GM19239 (cell line): ENCODE measurements around the gene SUCLG2.
A peak's percentile ranks its signal among the peaks of the same experiment; 100 is the strongest.

Source experiments
- DNase-seq: peaks from one replicate; pipeline ENCODE4 v3.0.0; 2011; ENCODE audit warnings: low spot score; ENCODE audit not compliant: insufficient read length
- FAIRE-seq: peaks from 2 replicates; lab custom pipeline; 2011; peaks lifted over from hg19 to GRCh38; lab: Jason Lieb, UNC

SUCLG2 gene

GRCh38 chr3:67474311-67474710 lies 180.1 kb downstream of the SUCLG2 start:
- no peak for FAIRE-seq
- no peak for DNase-seq

DNA sequence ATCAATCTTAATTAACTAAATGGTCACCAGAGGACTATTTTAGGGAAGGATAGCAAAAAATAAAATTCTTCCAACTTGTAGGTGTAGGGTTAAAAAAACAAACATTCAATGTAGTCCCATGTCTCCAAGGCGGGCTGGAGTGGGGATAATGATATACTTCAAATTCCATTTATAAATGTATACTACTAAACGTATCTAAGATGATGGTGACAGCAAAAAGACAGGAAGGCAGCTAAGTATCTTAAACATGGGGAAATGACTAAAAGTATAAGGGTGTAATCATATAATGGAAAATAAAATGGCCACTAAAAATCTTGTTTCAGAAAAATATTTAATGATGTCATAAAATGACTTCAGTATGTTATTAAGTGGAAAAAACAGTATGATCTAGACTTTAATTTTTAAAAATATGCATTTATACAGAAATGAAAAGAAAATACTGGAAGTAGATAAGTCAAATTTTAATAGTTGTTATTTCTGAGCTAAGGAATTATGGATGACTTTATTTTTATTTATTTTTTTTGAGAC lies 181.7 kb downstream of the SUCLG2 start:
- DNase-seq, result no peak
- FAIRE-seq, result no peak

- no peak for DNase-seq
- FAIRE-seq, result no peak
Measured at GRCh38 chr3:67470207-67470606, 184.2 kb downstream of the SUCLG2 start.

GRCh38 chr3:67468511-67468910 lies 185.9 kb downstream of the SUCLG2 start:
- no peak for DNase-seq
- FAIRE-seq, result no peak

DNA sequence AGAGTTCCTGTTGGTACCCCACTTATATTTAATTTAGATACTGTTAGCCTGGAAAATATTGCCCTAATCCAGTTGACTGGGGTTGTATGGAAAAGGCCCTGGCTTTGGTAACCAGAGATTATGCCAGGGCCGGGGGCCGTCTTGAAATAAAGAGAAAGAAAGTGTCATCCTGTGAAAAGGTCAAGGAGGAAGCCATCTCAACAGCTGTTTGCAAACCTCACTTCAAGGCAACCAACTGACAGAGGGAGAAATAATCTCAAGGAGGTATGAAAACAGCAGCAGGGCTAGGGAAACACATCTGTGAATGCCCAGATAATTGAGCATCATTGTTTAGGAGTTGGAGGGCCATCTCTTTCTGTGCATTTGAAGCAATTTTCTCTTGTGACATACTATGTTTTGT lies 190.8 kb downstream of the SUCLG2 start:
- no peak for DNase-seq
- FAIRE-seq, result no peak

GRCh38 chr3:67462187-67462586 lies 192.2 kb downstream of the SUCLG2 start:
- FAIRE-seq, result no peak
- DNase-seq, result no peak

DNA sequence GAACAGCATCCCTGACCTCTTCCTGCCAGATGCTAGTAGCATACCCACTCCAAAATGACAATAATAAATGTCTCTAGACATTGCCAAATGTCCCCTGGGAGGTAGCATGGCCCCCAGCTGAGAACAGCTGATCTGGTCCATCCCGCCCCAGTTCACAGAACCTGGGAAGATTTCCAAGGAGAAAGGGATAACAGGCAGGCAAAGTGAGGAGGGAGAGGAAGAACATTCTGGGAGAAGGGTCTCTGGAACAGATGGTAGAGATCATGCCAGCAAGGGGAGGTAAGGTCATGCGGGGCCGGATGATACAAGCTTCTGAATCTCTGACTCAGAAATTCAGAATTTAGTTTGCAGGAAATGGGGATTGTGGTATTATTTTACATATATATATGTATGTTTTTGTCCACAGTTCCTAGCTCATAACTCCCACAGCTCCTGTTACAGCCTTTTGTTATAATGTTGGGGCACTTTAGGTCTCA lies 192.7 kb downstream of the SUCLG2 start:
- DNase-seq, result no peak

DNA sequence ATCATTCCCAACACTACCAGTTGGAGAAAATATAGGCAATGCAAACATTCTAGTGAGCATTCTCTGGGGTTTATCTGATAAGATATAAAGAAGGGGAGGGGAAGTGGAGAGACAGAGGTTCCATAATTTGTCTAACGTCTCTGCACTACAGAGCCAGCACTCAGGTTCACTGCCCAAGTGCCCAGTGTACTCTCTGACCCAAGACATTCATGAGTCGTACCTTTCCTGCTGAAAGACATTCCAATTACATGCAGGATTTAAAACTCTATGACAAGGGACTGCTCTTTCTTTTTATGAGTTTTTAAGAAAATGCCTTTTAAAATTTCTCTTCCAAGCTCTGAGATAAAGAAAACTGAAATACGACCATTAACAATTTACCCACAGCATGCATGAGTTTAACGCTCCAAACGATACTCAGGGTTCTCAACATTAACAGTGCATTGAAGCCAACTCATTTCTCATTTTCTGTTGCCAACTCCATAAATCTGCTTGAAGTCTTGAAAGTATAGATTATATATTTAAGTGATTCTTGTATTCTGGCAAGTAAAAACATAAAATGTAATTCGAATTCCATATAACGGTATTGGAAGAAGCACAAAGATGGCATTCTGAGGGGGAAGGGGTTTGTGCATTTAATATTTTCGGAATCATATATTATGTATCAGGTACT lies 193.4 kb downstream of the SUCLG2 start:
- no peak for DNase-seq
- peak; percentile 39 for FAIRE-seq

More for the DNA sequence above, 192.7 kb downstream of the SUCLG2 start:
- no peak for FAIRE-seq

- DNase-seq, result no peak
Measured at GRCh38 chr3:67459796-67460195, 194.6 kb downstream of the SUCLG2 start.

DNA sequence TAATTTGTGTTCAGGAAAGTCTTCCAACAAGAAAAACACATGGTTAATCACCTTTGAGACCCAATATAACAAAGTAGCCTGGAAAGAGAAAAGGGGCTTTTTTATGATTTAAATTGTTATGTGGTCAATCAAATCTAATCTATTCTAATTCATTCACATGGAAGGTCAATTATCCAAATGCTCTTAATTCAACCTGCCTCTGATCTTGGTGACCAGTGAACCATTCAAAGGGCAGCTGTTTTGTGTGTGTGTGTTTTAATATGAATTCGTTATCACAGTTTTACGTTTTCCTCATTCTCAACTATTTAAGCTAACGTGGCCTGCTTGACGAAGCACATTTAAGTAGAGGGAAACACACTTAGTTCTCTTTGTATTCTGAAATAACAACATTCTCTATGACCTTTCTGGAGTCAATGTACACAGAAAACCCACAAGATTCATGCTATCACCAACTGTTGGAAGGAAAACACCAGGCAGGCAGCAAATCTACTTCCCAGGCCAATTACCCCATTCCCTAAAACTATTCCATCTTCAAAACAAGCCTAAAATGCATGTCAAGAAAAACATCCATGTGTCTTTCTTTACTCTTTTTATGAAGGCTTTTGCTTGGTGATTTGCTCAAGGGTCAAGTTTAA lies 195.4 kb downstream of the SUCLG2 start:
- FAIRE-seq (no peak), DNase-seq (no peak)

More at GRCh38 chr3:67459796-67460195, 194.6 kb downstream of the SUCLG2 start:
- FAIRE-seq, result no peak

DNA sequence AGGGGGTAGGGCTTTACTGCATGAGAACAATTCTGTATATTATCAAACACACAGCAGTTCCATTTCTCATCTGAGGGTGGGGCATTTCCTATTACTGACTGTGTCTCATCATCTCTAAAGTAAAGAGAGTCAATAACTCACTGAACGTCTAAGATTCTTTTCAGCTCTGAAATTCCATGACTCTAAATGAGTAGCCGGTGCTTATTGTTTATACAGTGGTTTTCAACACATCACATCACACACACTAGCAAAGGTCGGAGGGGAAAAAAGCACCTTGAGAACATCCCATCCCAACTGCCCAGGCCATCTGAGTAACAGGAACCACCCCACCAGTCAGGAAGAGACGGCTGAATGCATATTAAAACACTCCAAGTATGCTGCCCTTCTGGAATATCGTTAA lies 196.0 kb downstream of the SUCLG2 start:
- FAIRE-seq, result no peak
- no peak for DNase-seq

- DNase-seq (no peak), FAIRE-seq (no peak)
Measured at GRCh38 chr3:67453628-67454027, 200.8 kb downstream of the SUCLG2 start.

DNA sequence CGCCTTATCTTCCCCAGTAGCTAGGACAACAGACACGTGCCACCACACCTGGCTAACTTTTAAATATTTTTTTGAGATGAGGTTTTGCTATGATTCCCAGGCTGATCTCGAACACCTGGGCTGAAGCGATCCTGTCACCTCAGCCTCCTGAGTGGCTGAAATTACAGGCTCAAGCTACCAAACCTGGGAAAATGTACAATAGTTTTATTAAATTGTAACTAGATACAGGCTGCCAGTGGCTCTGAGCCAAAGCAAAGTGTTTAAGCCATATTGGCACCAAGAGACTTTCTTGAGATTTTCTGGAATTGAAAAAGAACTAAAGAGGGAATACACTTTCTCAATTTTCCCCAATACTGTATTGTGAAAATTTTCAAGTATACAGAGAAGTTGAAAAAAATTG lies 204.3 kb downstream of the SUCLG2 start:
- DNase-seq (no peak), FAIRE-seq (no peak)

DNA sequence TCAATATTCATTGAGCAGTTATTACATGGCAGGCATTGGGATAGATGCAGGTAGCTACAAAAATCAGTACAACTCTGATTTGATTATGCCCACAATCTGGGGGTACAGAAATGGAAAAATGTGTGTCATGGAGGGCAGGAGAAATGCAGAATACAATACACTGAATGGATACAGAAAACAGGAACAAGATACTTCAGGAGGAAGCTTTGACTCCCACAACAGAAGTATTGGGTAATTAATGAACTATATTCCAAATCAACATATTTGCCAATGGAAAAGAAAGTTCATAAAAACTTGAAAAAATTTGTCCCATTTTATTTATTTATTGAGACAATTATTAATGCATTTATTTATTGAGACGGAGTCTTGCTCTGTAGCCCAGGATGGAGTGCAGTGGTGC lies 207.0 kb downstream of the SUCLG2 start:
- FAIRE-seq (no peak), DNase-seq (no peak)

DNA sequence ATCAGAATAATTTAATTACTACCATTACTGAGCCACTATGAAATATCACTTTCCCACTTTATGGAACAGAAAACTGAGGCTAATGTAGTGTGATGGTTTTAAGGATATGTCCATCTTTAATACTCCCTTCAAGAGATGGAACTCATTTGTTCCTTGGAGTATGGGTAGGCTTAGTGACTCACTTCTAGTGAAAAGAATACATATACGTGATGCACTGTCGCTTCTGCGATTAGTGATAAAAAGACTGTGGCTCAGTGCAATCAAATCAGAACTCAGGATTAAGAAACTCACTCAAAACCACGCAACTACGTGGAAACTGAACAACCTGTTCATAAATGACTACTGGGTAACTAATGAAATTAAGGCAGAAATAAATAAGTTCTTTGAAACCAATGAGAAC lies 216.6 kb downstream of the SUCLG2 start:
- DNase-seq (no peak), FAIRE-seq (no peak)

GRCh38 chr3:67437090-67437489 lies 217.3 kb downstream of the SUCLG2 start:
- DNase-seq (no peak), FAIRE-seq (no peak)

DNA sequence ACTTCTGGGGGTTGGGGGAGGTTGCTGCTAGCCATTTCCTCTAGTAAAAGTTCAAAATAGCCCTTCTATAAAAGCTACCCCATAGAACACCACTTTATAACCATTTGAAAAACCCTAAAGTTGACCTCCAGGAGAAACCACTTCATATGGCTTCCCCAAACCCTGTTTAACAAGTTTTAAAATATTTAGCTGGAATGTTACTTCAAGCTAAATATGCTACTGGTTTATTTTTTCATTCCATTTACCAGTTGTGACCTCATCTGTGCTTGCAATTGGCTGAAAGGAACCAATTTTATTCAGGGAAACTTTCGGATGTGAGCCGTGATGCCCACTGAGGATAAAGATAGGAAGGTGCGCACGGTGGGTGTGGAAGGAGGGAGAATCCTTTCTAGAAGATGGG lies 221.3 kb downstream of the SUCLG2 start:
- FAIRE-seq (no peak), DNase-seq (no peak)

DNA sequence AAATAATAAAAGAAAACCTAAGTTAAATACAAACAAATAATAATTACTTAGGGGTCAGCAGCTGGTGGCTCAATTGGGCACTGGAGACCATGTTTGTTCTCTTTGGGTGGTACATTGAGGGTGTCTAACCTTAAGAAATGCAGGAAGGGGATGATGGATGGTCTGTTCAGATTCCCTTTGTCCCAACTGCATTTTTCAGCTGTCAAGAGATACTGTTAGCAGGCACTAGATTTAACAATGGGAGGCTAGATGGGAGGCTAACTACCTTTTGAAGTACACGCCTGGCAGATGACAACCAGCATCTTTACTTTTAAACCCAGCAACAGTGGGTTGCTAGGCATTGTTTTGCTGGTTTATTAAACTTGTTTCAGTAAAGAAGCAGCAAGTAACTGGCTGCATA lies 222.5 kb downstream of the SUCLG2 start:
- no peak for FAIRE-seq
- no peak for DNase-seq

- DNase-seq, result no peak
- FAIRE-seq, result no peak
Measured at GRCh38 chr3:67423722-67424121, 230.7 kb downstream of the SUCLG2 start.

DNA sequence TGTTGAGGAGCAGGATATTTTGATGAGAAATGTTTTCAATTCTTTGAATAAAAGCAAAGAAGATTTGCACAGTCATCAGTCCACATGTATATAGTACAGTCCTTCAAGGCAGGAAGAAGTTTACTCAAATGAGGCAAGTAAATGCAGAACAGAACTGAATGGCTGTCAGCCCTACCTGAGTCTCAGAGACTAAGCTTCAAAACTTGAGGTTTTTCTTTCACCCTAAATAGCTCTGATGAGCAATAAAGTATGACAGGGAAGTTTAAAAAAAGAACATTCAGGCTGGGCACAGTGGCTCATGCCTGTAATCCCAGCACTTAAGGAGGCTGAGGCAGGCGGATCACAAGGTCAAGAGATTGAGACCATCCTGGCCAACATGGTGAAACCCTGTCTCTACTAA lies 232.5 kb downstream of the SUCLG2 start:
- no peak for FAIRE-seq
- no peak for DNase-seq

GRCh38 chr3:67419779-67420178 lies 234.6 kb downstream of the SUCLG2 start:
- no peak for FAIRE-seq

DNA sequence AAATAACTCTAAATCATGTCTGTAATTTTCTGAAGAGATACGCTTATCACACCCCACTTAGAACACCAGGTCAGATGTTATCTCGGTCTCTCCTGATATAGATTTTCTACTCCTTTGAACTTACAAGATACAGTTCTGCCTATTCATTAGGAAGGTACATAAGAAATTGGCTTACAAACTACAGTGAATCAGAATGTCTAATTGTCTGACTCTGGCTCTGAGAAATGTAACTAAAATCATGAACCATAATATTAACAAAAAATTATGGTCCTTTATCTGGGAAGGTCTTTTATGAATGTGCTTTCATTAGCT lies 235.2 kb downstream of the SUCLG2 start:
- DNase-seq (no peak), FAIRE-seq (no peak)

More at GRCh38 chr3:67419779-67420178, 234.6 kb downstream of the SUCLG2 start:
- DNase-seq, result no peak
